ENCODE measurements around the gene NID1. TPM values are rescaled to one million over a fixed set of nuclear protein-coding genes. Genes with fewer than 3 reads are reported as not detected.

NID1 gene
- total RNA-seq, 4 donors from 2014 or later = 139 to 322 (median 244) TPM

DNA sequence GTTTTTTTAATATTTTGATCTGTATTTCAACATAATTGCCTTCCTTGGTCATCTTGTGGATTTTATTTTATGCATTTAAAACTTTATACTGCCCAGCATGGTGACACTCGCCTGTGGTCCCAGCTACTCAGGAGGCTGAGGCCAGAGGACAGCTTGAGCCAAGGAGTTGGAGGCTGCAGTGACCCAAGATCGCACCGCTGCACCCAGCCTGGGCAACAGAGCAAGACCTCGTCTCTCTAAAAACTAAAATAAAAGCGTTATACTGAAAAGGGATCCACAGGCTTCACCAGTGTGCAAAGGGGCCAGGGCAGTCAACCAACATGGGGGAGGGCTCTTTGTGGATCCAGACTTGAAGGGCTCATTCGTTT is 1.4 kb downstream of the NID1 start:
- TF ChIP-seq POLR2AphosphoS5 (IDR thresholded peaks at IDR 0.05) (no peak), POLR2A (IDR thresholded peaks at IDR 0.05) (no peak), EP300 (IDR thresholded peaks at IDR 0.05) (no peak)
- TF ChIP-seq, protein P1, sequence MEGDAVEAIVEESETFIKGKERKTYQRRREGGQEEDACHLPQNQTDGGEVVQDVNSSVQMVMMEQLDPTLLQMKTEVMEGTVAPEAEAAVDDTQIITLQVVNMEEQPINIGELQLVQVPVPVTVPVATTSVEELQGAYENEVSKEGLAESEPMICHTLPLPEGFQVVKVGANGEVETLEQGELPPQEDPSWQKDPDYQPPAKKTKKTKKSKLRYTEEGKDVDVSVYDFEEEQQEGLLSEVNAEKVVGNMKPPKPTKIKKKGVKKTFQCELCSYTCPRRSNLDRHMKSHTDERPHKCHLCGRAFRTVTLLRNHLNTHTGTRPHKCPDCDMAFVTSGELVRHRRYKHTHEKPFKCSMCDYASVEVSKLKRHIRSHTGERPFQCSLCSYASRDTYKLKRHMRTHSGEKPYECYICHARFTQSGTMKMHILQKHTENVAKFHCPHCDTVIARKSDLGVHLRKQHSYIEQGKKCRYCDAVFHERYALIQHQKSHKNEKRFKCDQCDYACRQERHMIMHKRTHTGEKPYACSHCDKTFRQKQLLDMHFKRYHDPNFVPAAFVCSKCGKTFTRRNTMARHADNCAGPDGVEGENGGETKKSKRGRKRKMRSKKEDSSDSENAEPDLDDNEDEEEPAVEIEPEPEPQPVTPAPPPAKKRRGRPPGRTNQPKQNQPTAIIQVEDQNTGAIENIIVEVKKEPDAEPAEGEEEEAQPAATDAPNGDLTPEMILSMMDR (IDR thresholded peaks at IDR 0.05) = no peak
- Histone ChIP-seq H3K9me3 (no peaks in the 10 kb centered on the region), H3K27ac (peak overlapping the region; percentile 93 to 100 (median 98)), H3K4me1 (peaks cover 0 to 82% (median 12%) of the 10 kb centered on the region in 3 donors), H3K4me3 (peak overlapping the region; percentile 73 to 100), H3K36me3 (peaks cover 0 to 14% of the 10 kb centered on the region in 2 donors), H3K27me3 (no peaks in the 10 kb centered on the region)
- 40% methylated on average over 5 of the region's 6 CpGs; no CpG with 5 or more reads in 1 of the 2 donors for WGBS, 2 donors (ENCODE audit: low coverage in 1 of 2)
- ATAC-seq = no peak

DNA sequence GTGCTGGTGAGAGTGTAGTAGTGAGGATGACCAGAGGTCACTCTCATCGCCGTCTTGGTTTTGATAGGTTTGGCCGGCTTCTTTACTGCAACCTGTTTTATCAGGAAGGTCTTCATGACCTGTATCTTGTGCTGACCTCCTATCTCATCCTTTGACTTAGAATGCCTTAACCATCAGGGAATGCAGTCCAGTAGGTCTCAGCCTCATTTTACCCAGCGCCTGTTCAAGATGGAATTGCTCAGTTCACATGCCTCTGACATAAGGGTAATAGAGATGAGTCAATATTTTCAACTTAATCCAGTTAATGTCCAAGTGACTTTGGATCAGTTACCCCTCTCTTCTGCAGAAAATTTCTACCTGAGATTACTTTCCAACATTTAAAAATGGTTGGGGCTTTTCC is 4.6 kb downstream of the NID1 start:
- Histone ChIP-seq H3K4me1 (peaks cover 0 to 78% (median 19%) of the 10 kb centered on the region in 3 donors), H3K4me3 (peak overlapping the region in 1 of 2 donors; percentile 100), H3K27ac (peak overlapping the region in 3 of 4 donors; percentile 96 to 100 (median 100))

DNA sequence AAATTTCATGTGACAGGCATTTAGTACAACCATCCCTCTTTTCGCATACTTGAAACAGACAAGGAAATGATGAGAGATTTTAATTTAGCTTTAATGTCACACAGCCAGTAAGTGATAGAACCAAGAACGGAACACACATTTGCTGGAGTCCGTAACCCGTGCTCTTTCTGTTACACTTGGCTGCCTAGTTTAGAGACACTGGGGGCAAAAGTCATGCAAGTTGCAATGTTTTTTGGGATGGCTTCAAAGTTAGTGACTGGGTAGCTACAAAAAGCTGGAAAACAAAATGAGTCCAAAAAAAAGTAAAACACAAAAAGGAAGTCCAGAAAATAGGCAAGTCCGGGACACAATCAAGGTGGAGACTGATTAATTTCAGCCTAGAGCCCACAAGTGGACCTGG is 5.9 kb downstream of the NID1 start:
- peak overlapping the region; percentile 14 to 100 (median 98) for H3K27ac ChIP-seq
- TF ChIP-seq POLR2AphosphoS5 (IDR thresholded peaks at IDR 0.05) = peak; percentile 16
- TF ChIP-seq POLR2A (IDR thresholded peaks at IDR 0.05) = no peak
- 4 to 10% methylated on average over 5 of the region's 5 CpGs for WGBS, 2 donors (ENCODE audit: low coverage in 1 of 2)
- H3K9me3 ChIP-seq = no peaks in the 10 kb centered on the region
- peak overlapping the region; percentile 14 to 28 for H3K4me3 ChIP-seq
- peaks cover 0 to 78% (median 19%) of the 10 kb centered on the region in 3 donors for H3K4me1 ChIP-seq
- peaks cover 0 to 23% of the 10 kb centered on the region in 2 donors for H3K36me3 ChIP-seq
- H3K27me3 ChIP-seq = no peaks in the 10 kb centered on the region
- ATAC-seq = no peak

More for the DNA sequence above, 4.6 kb downstream of the NID1 start:
- no peak for ATAC-seq
- H3K9me3 ChIP-seq = no peaks in the 10 kb centered on the region
- H3K36me3 ChIP-seq = peaks cover 0 to 14% of the 10 kb centered on the region in 2 donors
- WGBS, 2 donors (ENCODE audit: low coverage in 1 of 2) = 84 to 93% methylated on average over 3 to 4 of the region's 4 CpGs
- TF ChIP-seq, protein P1 (IDR thresholded peaks at IDR 0.05) = no peak
- TF ChIP-seq POLR2AphosphoS5 (IDR thresholded peaks at IDR 0.05) = no peak
- no peak for TF ChIP-seq POLR2A (IDR thresholded peaks at IDR 0.05)
- TF ChIP-seq EP300 (IDR thresholded peaks at IDR 0.05) = no peak
- no peaks in the 10 kb centered on the region for H3K27me3 ChIP-seq

DNA sequence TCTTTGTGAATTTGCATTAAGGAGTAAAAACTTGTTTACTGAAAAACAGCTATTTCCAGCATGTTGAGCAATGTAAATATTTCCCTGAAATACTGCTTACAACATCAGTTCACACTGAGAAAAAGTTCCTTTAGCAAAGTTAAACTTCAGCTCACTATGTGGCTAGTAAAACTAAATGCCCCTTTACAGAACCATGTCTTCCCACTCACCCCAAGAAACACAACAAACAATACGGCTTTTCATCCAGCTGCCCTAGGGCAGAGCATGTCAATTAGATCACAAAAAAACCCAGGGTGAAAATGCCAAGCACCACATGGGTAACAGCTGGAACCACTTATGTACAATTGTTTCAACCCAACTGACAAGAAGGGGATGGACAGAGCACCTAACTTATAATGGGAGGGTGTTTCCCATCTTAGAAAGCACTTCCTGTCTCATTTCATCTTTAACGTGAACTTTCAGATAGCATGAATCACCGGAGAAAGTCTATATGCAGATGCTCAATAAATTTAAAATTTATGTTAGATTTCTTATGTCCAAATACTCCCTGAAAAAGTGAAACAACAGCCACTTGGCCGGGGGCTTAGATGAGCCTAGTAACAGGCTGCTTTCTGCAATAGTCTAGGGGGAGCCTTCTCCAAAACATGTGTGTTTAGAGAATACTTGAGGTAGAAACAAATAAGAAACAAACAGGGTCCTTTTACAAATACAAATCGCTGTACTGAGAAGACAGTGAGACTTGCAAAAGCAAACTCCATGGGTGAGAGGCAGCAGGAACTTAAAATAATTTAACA is 6.6 kb downstream of the NID1 start:
- WGBS, 2 donors (ENCODE audit: low coverage in 1 of 2) = 24 to 29% methylated on average over 4 to 5 of the region's 5 CpGs
- H3K4me3 ChIP-seq = peak overlapping the region; percentile 14 to 28
- H3K9me3 ChIP-seq = no peaks in the 10 kb centered on the region
- H3K27ac ChIP-seq = peak overlapping the region; percentile 14 to 100 (median 98)
- peaks cover 0 to 82% (median 19%) of the 10 kb centered on the region in 3 donors for H3K4me1 ChIP-seq
- H3K36me3 ChIP-seq = peaks cover 0 to 27% of the 10 kb centered on the region in 2 donors
- TF ChIP-seq POLR2AphosphoS5 (IDR thresholded peaks at IDR 0.05) = no peak
- no peak for TF ChIP-seq POLR2A (IDR thresholded peaks at IDR 0.05)
- TF ChIP-seq, protein P1 (IDR thresholded peaks at IDR 0.05) = no peak
- no peak for TF ChIP-seq EP300 (IDR thresholded peaks at IDR 0.05)
- no peaks in the 10 kb centered on the region for H3K27me3 ChIP-seq
- no peak for ATAC-seq

DNA sequence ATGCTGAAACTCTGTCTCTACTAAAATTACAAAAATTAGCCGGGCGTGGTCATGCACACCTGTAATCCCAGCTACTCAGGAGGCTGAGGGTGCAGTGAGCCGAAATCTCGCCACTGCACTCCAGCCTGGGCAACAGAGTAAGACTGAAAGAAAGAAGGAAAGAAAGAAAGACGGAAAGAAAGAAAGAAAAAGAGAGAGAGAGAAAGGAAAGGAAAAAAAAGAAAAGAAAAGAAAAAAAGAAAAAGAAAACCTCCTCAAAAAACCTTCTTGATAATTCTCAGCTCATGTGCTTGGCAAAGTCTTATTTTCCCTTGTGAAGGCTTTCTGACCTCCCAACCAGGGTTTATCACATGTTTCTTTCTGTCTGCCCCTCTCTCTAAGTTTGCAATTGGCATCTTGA is 7.3 kb downstream of the NID1 start:
- no peaks in the 10 kb centered on the region for H3K9me3 ChIP-seq
- no peaks in the 10 kb centered on the region for H3K27me3 ChIP-seq
- peak overlapping the region in 1 of 2 donors; percentile 28 for H3K4me3 ChIP-seq
- peaks cover 0 to 27% of the 10 kb centered on the region in 2 donors for H3K36me3 ChIP-seq
- TF ChIP-seq POLR2AphosphoS5 (IDR thresholded peaks at IDR 0.05) = no peak
- peak overlapping the region in 2 of 4 donors; percentile 100 for H3K27ac ChIP-seq
- H3K4me1 ChIP-seq = peaks cover 0 to 82% (median 25%) of the 10 kb centered on the region in 3 donors
- ATAC-seq = no peak
- no CpG with 5 or more reads among the region's 5 CpGs for WGBS, 2 donors (ENCODE audit: low coverage in 1 of 2)

Measured in gastroesophageal sphincter (tissue), 4 donors.